Upper lobe of left lung (tissue), 6 donors: Measurements from ENCODE around the gene SELENOS. TPM values are rescaled to one million over a fixed set of nuclear protein-coding genes. Genes with fewer than 3 reads are reported as not detected.
A peak's percentile ranks its signal among the peaks of the same experiment; 100 is the strongest.

Source experiments
- ATAC-seq, 2 donors: fragments of 200-7000 bp; cut with Tn5 transposase; one replicate each; pipeline ENCODE4 v1.9.1; 2022; ENCODE audit warnings: mild to moderate bottlenecking in 2 of 2, moderate library complexity in 2 of 2; ENCODE audit not compliant: low FRiP score in 2 of 2
- DNase-seq, 2 donors: peaks; one replicate each; pipeline ENCODE4 v3.0.0-alpha.2; 2019 to 2020
- H3K27ac ChIP-seq, 4 donors: fragments of 200-600 bp; sonication (generic); one replicate each; pipeline ENCODE4 v1.5.1; 2016 to 2019
- H3K27me3 ChIP-seq, 4 donors: fragments of 200-600 bp; sonication (generic); one replicate each; pipeline ENCODE4 v1.5.1; 2017 to 2019
- H3K36me3 ChIP-seq, 4 donors: fragments of 200-600 bp; sonication (generic); one replicate each; pipeline ENCODE4 v1.5.1; 2016 to 2019
- H3K4me1 ChIP-seq, 4 donors: fragments of 200-600 bp; sonication (generic); one replicate each; pipeline ENCODE4 v1.5.1; 2018 to 2019
- H3K4me3 ChIP-seq, 4 donors: fragments of 200-600 bp; sonication (generic); one replicate each; pipeline ENCODE4 v1.5.1; 2017 to 2019; ENCODE audit warnings: mild to moderate bottlenecking in 2 of 4, moderate library complexity in 1 of 4
- H3K9me3 ChIP-seq, 4 donors: fragments of 200-600 bp; sonication (generic); one replicate each; pipeline ENCODE4 v1.5.1; 2018 to 2019
- CTCF ChIP-seq, 6 experiments: fragments of 450-650 bp in 4 of 6; fragments of 200-600 bp in 2 of 6; sonication (generic) in 2 of 6; IDR thresholded peaks; one replicate each; pipeline ENCODE4 v1.5.1; 2016 to 2019; ENCODE audit warnings: antibody characterized with exemption in 6 of 6
- EP300 ChIP-seq, 4 donors: sonication (generic); formaldehyde crosslinking; IDR thresholded peaks; one replicate each; pipeline ENCODE4 v1.5.1; 2017; ENCODE audit warnings: antibody characterized with exemption in 4 of 4, control low read depth in 2 of 4
- POLR2A ChIP-seq, 4 donors: fragments of 450-650 bp; IDR thresholded peaks; one replicate each; pipeline ENCODE4 v1.5.1; 2016 to 2017; ENCODE audit warnings: antibody characterized with exemption in 4 of 4, mild to moderate bottlenecking in 2 of 4
- POLR2AphosphoS5 ChIP-seq, 2 donors: sonication (generic); formaldehyde crosslinking; IDR thresholded peaks; one replicate each; pipeline ENCODE4 v1.5.1; 2017; ENCODE audit warnings: antibody characterized with exemption in 2 of 2
- WGBS, 2 donors: methylation state at CpG; one replicate each; pipeline ENCODE4 v1.1.5; 2017 to 2018; 5-methylcytosine and 5-hydroxymethylcytosine counted together
- total RNA-seq, 6 donors: library from RNA; depleted of rRNA in 4 of 6; stranded (reverse); fragments of >200 nt in 4 of 6; gene quantifications; one replicate each; pipeline versions ENCODE4 v1.1.0 to v1.2.1, GENCODE V29; 2016 to 2021
- donor health status: DM: no; HTN: no; CAD: no; lungs with moderate emphysema.
- donor health status: DM: no; HTN: yes; CAD: no; lungs with severe emphysema.

The SELENOS gene
- total RNA-seq, 6 donors from 2014 or later: 48.2 to 106 (median 78.2) TPM

- Histone ChIP-seq H3K4me1 (no peaks in the 10 kb centered on the region), H3K27me3 (no peaks in the 10 kb centered on the region), H3K4me3 (no peak overlapping the region), H3K36me3 (no peaks in the 10 kb centered on the region), H3K27ac (no peak overlapping the region), H3K9me3 (no peaks in the 10 kb centered on the region)
- TF ChIP-seq EP300 (IDR thresholded peaks at IDR 0.05) (no peak), CTCF (IDR thresholded peaks at IDR 0.05) (no peak), POLR2A (IDR thresholded peaks at IDR 0.05) (no peak), POLR2AphosphoS5 (IDR thresholded peaks at IDR 0.05) (no peak)
- DNase-seq (peak in 1 of 2 donors; percentile 14), ATAC-seq (peak in 1 of 2 donors; percentile 19)
- WGBS, 2 donors: 78 to 83% methylated on average over 6 to 24 of the region's 24 CpGs
Observed at GRCh38 chr15:101307048-101307896, 30.0 kb upstream of the SELENOS start.

GRCh38 chr15:101306341-101307047 lies 29.2 kb upstream of the SELENOS start:
- Histone ChIP-seq H3K4me1 (no peaks in the 10 kb centered on the region), H3K27me3 (no peaks in the 10 kb centered on the region), H3K27ac (no peak overlapping the region), H3K4me3 (no peak overlapping the region), H3K9me3 (no peaks in the 10 kb centered on the region), H3K36me3 (no peaks in the 10 kb centered on the region)
- TF ChIP-seq CTCF (IDR thresholded peaks at IDR 0.05) (no peak), EP300 (IDR thresholded peaks at IDR 0.05) (no peak), POLR2AphosphoS5 (IDR thresholded peaks at IDR 0.05) (no peak), POLR2A (IDR thresholded peaks at IDR 0.05) (no peak)
- DNase-seq: peak in 1 of 2 donors; percentile 16
- no peak for ATAC-seq
- 83 to 84% methylated on average over 9 to 10 of the region's 10 CpGs for WGBS, 2 donors

GRCh38 chr15:101305820-101306255 lies 28.6 kb upstream of the SELENOS start:
- no peaks in the 10 kb centered on the region for H3K9me3 ChIP-seq
- no peaks in the 10 kb centered on the region for H3K27me3 ChIP-seq
- H3K4me3 ChIP-seq: no peak overlapping the region
- no peaks in the 10 kb centered on the region for H3K4me1 ChIP-seq
- ATAC-seq: no peak
- H3K27ac ChIP-seq: no peak overlapping the region
- TF ChIP-seq CTCF (IDR thresholded peaks at IDR 0.05) (no peak), POLR2AphosphoS5 (IDR thresholded peaks at IDR 0.05) (no peak), POLR2A (IDR thresholded peaks at IDR 0.05) (no peak), EP300 (IDR thresholded peaks at IDR 0.05) (no peak)
- H3K36me3 ChIP-seq: no peaks in the 10 kb centered on the region
- peak in 1 of 2 donors; percentile 12 for DNase-seq
- WGBS, 2 donors: 84 to 85% methylated on average over 8 of the region's 8 CpGs

GRCh38 chr15:101303408-101303807 lies 26.1 kb upstream of the SELENOS start:
- ATAC-seq: no peak
- TF ChIP-seq POLR2A (IDR thresholded peaks at IDR 0.05): no peak
- no peak for TF ChIP-seq POLR2AphosphoS5 (IDR thresholded peaks at IDR 0.05)
- no peak for TF ChIP-seq EP300 (IDR thresholded peaks at IDR 0.05)
- no peak for TF ChIP-seq CTCF (IDR thresholded peaks at IDR 0.05)

More at GRCh38 chr15:101303408-101303807, 26.1 kb upstream of the SELENOS start:
- H3K27ac ChIP-seq: no peak overlapping the region
- no peak for DNase-seq
- no peaks in the 10 kb centered on the region for H3K27me3 ChIP-seq
- no peak overlapping the region for H3K4me3 ChIP-seq
- H3K4me1 ChIP-seq: peaks cover 0 to 3% (median 0%) of the 10 kb centered on the region in 4 donors
- H3K36me3 ChIP-seq: no peaks in the 10 kb centered on the region
- no peaks in the 10 kb centered on the region for H3K9me3 ChIP-seq
- 81 to 88% methylated on average over 1 to 4 of the region's 4 CpGs for WGBS, 2 donors
